Measurements from ENCODE around the gene PWWP2B.

DNA sequence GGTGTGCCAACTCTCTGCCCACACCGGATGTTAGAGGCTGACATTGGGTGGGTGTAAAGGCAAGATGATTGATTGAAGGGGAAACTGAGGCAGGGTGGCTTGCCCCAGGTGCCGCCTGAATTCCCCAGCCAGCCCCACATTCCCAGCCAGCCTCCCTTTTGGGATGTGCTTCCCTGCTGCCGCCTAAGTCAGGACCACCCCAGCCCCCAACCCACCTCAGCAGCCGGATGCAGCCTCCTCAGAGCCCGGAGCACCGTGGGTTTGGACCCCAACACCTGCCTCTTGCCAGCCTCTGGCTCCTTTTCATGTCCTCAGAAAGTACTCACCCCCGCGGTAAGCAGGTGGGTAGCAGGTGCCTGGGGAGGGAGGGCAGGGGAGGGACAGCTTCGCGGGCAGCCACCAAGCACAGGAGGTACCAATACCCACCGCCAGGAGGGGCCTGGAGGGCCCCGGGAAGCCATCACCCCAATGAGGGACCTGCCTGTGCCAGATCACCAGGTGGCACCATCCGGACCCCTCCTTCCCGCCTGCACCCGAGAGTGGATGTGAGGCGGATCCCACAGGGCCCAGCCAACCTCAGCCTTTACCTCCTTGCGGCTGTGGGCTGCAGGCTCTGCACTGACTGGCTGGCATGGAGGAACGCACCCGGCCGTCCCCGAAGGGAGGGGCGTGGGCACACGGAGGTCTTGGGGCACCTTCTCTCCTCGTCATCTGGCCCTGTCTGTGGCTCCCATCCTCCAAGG lies 60.5 kb downstream of the PWWP2B start:
- TF ChIP-seq CTCF (IDR thresholded peaks at IDR 0.05; ENCODE audit: insufficient read depth, low read depth, low read length) (no peak), EZH2 (IDR thresholded peaks at IDR 0.05; ENCODE audit: insufficient read depth, low read length) (no peak)
